ENCODE data around the gene LPAR1. TPM values are rescaled to one million over a fixed set of nuclear protein-coding genes. Genes with fewer than 3 reads are reported as not detected.

LPAR1 gene
- total and polyA plus RNA-seq, 10 of the 15 experiments (the other 5 are each of a cell fraction or from before 2014, with no cell fraction given): 3.3 to 12.9 (median 8.4) TPM

GRCh38 chr9:111037708-111038330, 451 bp downstream of the LPAR1 start (continued):
- TF ChIP-seq ESRRA (IDR thresholded peaks at IDR 0.05; ENCODE audit: low read length) (no peak), TARDBP (IDR thresholded peaks at IDR 0.05; ENCODE audit: borderline replicate concordance) (no peak), PBX3 (IDR thresholded peaks at IDR 0.05; ENCODE audit: insufficient replicate concordance, low read depth, low read length) (no peak), LARP7 (IDR thresholded peaks at IDR 0.05) (peak; percentile 96), PAX5 (IDR thresholded peaks at IDR 0.05; ENCODE audit: borderline replicate concordance, low read depth, low read length) (no peak), E4F1 (IDR thresholded peaks at IDR 0.05; ENCODE audit: borderline replicate concordance, partially characterized antibody) (no peak), BHLHE40 (IDR thresholded peaks at IDR 0.05; ENCODE audit: borderline replicate concordance in 1 of 2, low read depth in 2 of 2, low read length in 1 of 2) (peak; percentile 35 to 91; a peak in 3 of 4 replicates), POLR2AphosphoS5 (IDR thresholded peaks at IDR 0.05; ENCODE audit: low read length) (no peak), ZBED1 (IDR thresholded peaks at IDR 0.05; ENCODE audit: borderline replicate concordance) (no peak), NFIC (IDR thresholded peaks at IDR 0.05; ENCODE audit: low read depth, low read length) (no peak), MEF2A (IDR thresholded peaks at IDR 0.05; ENCODE audit: insufficient read depth, low read depth, low read length) (no peak), MTA2 (IDR thresholded peaks at IDR 0.05; ENCODE audit: low read depth) (no peak), ATF7 (IDR thresholded peaks at IDR 0.05; ENCODE audit: low read depth) (no peak), MLLT1 (IDR thresholded peaks at IDR 0.05) (no peak), NKRF (conservative IDR thresholded peaks at IDR 0.05) (peak; percentile 57; the same call in 1 of the 2 replicates), CHD2 (IDR thresholded peaks at IDR 0.05; ENCODE audit: borderline replicate concordance, low read depth, low read length) (no peak), POU2F2 (IDR thresholded peaks at IDR 0.05; ENCODE audit: borderline replicate concordance, low read depth, low read length) (no peak), ZBTB4 (CRISPR knock-in tag; IDR thresholded peaks at IDR 0.05) (no peak), MYC (IDR thresholded peaks at IDR 0.05; ENCODE audit: insufficient read depth, insufficient read length, insufficient replicate concordance, low read length, severe bottlenecking) (no peak)

All from GM12878 (cell line).